ENCODE results near the gene ZNG1A.
"Not testable (repeated sequence)": the region's sequence is repeated elsewhere in the genome, so short reads cannot be mapped to it uniquely, and the experiment has no call there.

The ZNG1A gene

GRCh38 chr9:98775-99174 is 80.1 kb downstream of the ZNG1A start:
- DNase-seq (ENCODE audit: low read depth in 3 of 3): not testable (repeated sequence)

- DNase-seq (ENCODE audit: low read depth in 3 of 3): not testable (repeated sequence)
These were observed 83.9 kb downstream of the ZNG1A start for GRCh38 chr9:94992-95391.

- DNase-seq (ENCODE audit: low read depth in 3 of 3): not testable (repeated sequence)
These were observed 84.5 kb downstream of the ZNG1A start for GRCh38 chr9:94323-94722.

- DNase-seq (ENCODE audit: low read depth in 3 of 3): not testable (repeated sequence)
These were observed 84.9 kb downstream of the ZNG1A start for GRCh38 chr9:93909-94308.

- not testable (repeated sequence) for DNase-seq (ENCODE audit: low read depth in 3 of 3)
These were observed 88.0 kb downstream of the ZNG1A start for GRCh38 chr9:90851-91250.

GRCh38 chr9:88396-89037 is 90.3 kb downstream of the ZNG1A start:
- DNase-seq (ENCODE audit: low read depth in 3 of 3): not testable (repeated sequence)

GRCh38 chr9:87860-88259 is 91.0 kb downstream of the ZNG1A start:
- not testable (repeated sequence) for DNase-seq (ENCODE audit: low read depth in 3 of 3)

- DNase-seq (ENCODE audit: low read depth in 3 of 3): not testable (repeated sequence)
These were observed 91.8 kb downstream of the ZNG1A start for GRCh38 chr9:87105-87504.

GRCh38 chr9:86697-87096 is 92.2 kb downstream of the ZNG1A start:
- DNase-seq (ENCODE audit: low read depth in 3 of 3): not testable (repeated sequence)

- DNase-seq (ENCODE audit: low read depth in 3 of 3): not testable (repeated sequence)
These were observed 95.7 kb downstream of the ZNG1A start for GRCh38 chr9:82932-83689.

GRCh38 chr9:78333-78732 is 100.5 kb downstream of the ZNG1A start:
- DNase-seq (ENCODE audit: low read depth in 3 of 3): not testable (repeated sequence)

GRCh38 chr9:76389-76788 is 102.5 kb downstream of the ZNG1A start:
- not testable (repeated sequence) for DNase-seq (ENCODE audit: low read depth in 3 of 3)

GRCh38 chr9:73900-74525 is 104.8 kb downstream of the ZNG1A start:
- DNase-seq (ENCODE audit: low read depth in 3 of 3): not testable (repeated sequence)

GRCh38 chr9:73076-73899 is 105.6 kb downstream of the ZNG1A start:
- DNase-seq (ENCODE audit: low read depth in 3 of 3): not testable (repeated sequence)
